Measurements from ENCODE around the gene FAM131B. TPM values are rescaled to one million over a fixed set of nuclear protein-coding genes. Genes with fewer than 3 reads are reported as not detected.
A peak's percentile ranks its signal among the peaks of the same experiment; 100 is the strongest.

The FAM131B gene
- total and polyA plus RNA-seq, 2 of the 8 experiments (the other 6 are each of a cell fraction or from before 2014, with no cell fraction given), result 23.1 to 38.2 TPM

DNA sequence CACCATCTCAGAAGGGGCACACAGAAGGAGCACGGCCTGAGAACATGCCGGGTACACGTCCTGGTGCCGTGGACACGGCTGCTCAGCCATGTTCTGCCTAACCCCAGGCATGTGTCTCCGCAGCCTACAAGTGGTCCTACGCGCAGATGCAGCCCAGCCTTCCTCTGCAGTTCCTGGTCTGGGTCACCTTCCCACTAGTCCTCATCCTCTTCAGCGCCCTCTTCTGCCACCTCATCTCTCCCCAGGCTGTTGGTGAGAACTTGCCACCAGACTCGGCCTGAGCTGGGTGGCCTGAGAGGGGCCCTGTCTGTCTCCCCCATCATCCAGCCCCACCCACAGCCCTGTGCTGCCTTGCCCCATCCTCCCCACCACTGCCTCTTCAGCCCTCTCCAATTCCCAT is 41.3 kb downstream of the FAM131B start:
- Histone ChIP-seq H2BK12ac (ENCODE audit: low read depth, low read length) (peak overlapping the region; percentile 10; the same call in 1 of the 2 replicates), H4K91ac (replicated peaks; ENCODE audit: insufficient read length, low read length) (no peak overlapping the region), H4K20me1 (replicated peaks in 1 of 2; ENCODE audit: control insufficient read depth in 1 of 2, insufficient read depth in 2 of 2, low read length in 2 of 2) (no peaks in the 10 kb centered on the region), H3K56ac (replicated peaks; ENCODE audit: insufficient read length, low read depth, low read length) (no peak overlapping the region), H3K36me3 (ENCODE audit: control insufficient read depth in 2 of 4, insufficient read depth in 4 of 4, low read length in 3 of 4) (no peaks in the 10 kb centered on the region), H3K9ac (replicated peaks in 1 of 4; ENCODE audit: extremely low read depth in 1 of 4, low read depth in 3 of 4, low read length in 3 of 4) (no peak overlapping the region), H2BK20ac (ENCODE audit: low read length) (no peak overlapping the region), H2AFZ (ENCODE audit: low read length) (no peak overlapping the region), H2AK5ac (ENCODE audit: low read depth, low read length) (no peak overlapping the region), H3K4me2 (ENCODE audit: insufficient read depth in 1 of 2, low read depth in 2 of 2, low read length in 2 of 2) (no peak overlapping the region), H4K8ac (ENCODE audit: extremely low read depth, insufficient read depth, low read length) (no peak overlapping the region), H3K4ac (replicated peaks; ENCODE audit: insufficient read length, low read depth, low read length) (no peak overlapping the region), H3K79me1 (ENCODE audit: low read depth, low read length) (no peaks in the 10 kb centered on the region), H3K9me3 (ENCODE audit: insufficient read depth in 2 of 2, low read depth in 1 of 2, low read length in 1 of 2) (no peaks in the 10 kb centered on the region), H4K5ac (ENCODE audit: insufficient read length, low read depth, low read length) (no peak overlapping the region), H3K79me2 (ENCODE audit: control insufficient read depth in 1 of 2, insufficient read depth in 2 of 2, low read length in 2 of 2) (no peaks in the 10 kb centered on the region), H2BK120ac (replicated peaks; ENCODE audit: low read depth, low read length) (no peak overlapping the region), H2BK15ac (ENCODE audit: low read length) (no peak overlapping the region), H2BK5ac (ENCODE audit: low read depth, low read length) (no peak overlapping the region), H3K4me1 (replicated peaks in 1 of 4; ENCODE audit: control insufficient read depth in 3 of 4, insufficient read depth in 4 of 4, low read length in 3 of 4) (peaks cover 0 to 5% (median 0%) of the 10 kb centered on the region in 4 experiments; a peak in 1 of 7 replicates), H3K27ac (ENCODE audit: low read depth, low read length) (no peak overlapping the region), H3K4me3 (ENCODE audit: extremely low read depth in 1 of 4, insufficient read depth in 2 of 4, low read depth in 3 of 4, low read length in 4 of 4) (no peak overlapping the region), H3K23ac (ENCODE audit: insufficient read length) (no peak overlapping the region), H3K27me3 (replicated peaks in 1 of 4; ENCODE audit: control insufficient read depth in 3 of 4, extremely low read depth in 1 of 4, insufficient read depth in 3 of 4, low read length in 3 of 4) (no peaks in the 10 kb centered on the region), H3K14ac (ENCODE audit: insufficient read length) (no peak overlapping the region), H3K18ac (ENCODE audit: extremely low read depth, low read length) (no peak overlapping the region), H3K23me2 (ENCODE audit: low read depth, low read length) (no peaks in the 10 kb centered on the region)
- POLR2A ChIA-PET (ENCODE audit: partially characterized antibody), result interaction anchor here (1.2 kb wide), 1 partner anchor 9 kb away, joined by 5 read pairs; no protein-coding TSS in a partner anchor
- DNase-seq (ENCODE audit: low read depth in 1 of 2, low spot score in 2 of 2) (no peak), FAIRE-seq (no peak)
- WGBS, 2 experiments (ENCODE audit: extremely low coverage in 1 of 2, insufficient coverage in 1 of 2, insufficient read length in 1 of 2, insufficient replicate concordance in 2 of 2, low coverage in 1 of 2, low lambda C conversion rate in 2 of 2, missing lambda C conversion rate in 1 of 2), result 84% methylated on average over 10 of the region's 10 CpGs; no CpG with 5 or more reads in 1 of the 2 experiments
- TF ChIP-seq, protein P1, sequence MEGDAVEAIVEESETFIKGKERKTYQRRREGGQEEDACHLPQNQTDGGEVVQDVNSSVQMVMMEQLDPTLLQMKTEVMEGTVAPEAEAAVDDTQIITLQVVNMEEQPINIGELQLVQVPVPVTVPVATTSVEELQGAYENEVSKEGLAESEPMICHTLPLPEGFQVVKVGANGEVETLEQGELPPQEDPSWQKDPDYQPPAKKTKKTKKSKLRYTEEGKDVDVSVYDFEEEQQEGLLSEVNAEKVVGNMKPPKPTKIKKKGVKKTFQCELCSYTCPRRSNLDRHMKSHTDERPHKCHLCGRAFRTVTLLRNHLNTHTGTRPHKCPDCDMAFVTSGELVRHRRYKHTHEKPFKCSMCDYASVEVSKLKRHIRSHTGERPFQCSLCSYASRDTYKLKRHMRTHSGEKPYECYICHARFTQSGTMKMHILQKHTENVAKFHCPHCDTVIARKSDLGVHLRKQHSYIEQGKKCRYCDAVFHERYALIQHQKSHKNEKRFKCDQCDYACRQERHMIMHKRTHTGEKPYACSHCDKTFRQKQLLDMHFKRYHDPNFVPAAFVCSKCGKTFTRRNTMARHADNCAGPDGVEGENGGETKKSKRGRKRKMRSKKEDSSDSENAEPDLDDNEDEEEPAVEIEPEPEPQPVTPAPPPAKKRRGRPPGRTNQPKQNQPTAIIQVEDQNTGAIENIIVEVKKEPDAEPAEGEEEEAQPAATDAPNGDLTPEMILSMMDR (IDR thresholded peaks at IDR 0.05; ENCODE audit: control extremely low read depth in 1 of 3, insufficient read depth in 1 of 3, low read depth in 1 of 3, low read length in 3 of 3), result peak in 2 of 3 experiments; percentile 13 to 14; a peak in 2 of 4 replicates
- no peak for TF ChIP-seq KDM5A (IDR thresholded peaks at IDR 0.05; ENCODE audit: low read length)
- CTCF ChIA-PET (ENCODE audit: partially characterized antibody), result interaction anchor here (0.8 to 4.5 kb wide), 14 partner anchors 9 to 96 kb away, joined by 3 to 30 read pairs (median 3); no protein-coding TSS in a partner anchor
